HL-60/S4 (cell line): ENCODE results near the gene INVS.
"Not testable (repeated sequence)": the region's sequence is repeated elsewhere in the genome, so short reads cannot be mapped to it uniquely, and the experiment has no call there.

Source experiments
- in situ Hi-C: fragments of 300-500 bp; cut with MboI; formaldehyde crosslinking; loops from 2 replicates; pipeline ENCODE4 v1.14.3; 2022; ENCODE audit warnings: low sequenced_read_pairs

Gene INVS

GRCh38 chr9:100083448-100084127 lies 15.5 kb upstream of the INVS start:
- in situ Hi-C loops, result no loop called here

GRCh38 chr9:100084128-100084453 lies 15.0 kb upstream of the INVS start:
- in situ Hi-C loops, result no loop called here

DNA sequence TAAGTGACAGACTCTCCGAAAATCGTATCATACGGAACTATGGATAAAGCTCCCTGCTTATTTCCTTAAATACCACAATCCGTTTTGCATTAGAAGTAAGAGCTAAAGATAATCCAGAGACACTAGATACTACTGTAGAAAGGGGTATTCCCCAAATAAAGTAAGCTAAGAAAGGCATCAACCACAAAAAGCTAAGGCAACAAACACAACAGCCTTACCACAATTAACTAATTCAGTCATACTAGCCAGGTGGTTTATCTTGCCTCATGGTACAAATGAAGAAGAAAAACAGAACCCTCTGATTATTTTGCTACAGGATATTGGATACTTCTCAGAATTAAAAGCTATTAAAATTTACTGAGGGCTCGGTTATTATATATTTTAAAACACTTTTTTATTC lies 14.3 kb upstream of the INVS start:
- in situ Hi-C loops, result no loop called here

DNA sequence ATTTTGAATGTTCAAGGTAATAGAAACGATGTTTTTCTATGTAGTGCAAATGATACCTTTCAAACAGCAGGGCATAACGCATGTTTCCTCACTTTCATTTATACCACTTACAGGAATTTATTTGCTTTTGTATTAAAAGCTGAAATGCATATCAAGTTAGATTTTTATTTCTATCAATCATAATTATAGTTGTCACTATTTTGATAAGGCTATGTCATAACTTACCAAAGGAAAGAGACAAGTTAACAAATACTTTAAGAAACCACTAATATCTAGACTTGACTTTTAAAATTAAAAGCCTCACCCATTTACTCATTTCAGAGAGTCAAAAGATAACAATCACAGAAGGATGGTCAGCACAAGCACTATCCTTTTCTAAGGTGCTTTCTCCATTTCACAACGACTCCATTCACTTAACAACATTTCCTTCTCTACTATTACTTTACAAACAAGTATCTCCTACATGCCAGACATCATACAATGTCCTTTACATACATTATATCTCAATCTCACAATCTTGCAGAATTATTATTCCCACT lies 12.9 kb upstream of the INVS start:
- in situ Hi-C loops, result no loop called here

- in situ Hi-C loops, result no loop called here
These were observed 11.8 kb upstream of the INVS start for GRCh38 chr9:100087218-100087617.

DNA sequence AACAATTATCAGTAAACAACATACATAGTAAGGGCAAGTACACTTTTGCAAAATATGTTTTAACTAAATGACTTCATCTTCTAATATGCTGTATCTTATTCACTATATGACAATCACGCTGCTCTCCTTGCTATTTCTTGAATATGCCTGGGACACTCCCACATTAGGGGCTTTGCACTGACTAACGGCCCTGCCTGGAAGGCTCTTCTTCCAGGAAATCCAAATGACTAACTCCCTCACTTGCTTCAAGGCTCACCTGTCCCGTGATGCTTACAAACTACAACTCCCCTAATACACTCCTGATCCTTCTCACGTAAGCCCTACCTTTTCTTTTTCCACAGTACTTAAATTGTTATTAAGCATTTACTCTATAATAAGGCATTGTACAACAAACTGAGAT lies 10.8 kb upstream of the INVS start:
- in situ Hi-C loops, result no loop called here

- in situ Hi-C loops, result no loop called here
These were observed 8.2 kb upstream of the INVS start for GRCh38 chr9:100090880-100091279.

- in situ Hi-C loops, result no loop called here
These were observed 7.4 kb upstream of the INVS start for GRCh38 chr9:100091650-100092049.

GRCh38 chr9:100092066-100092465 lies 7.0 kb upstream of the INVS start:
- in situ Hi-C loops, result no loop called here

GRCh38 chr9:100094411-100094810 lies 4.6 kb upstream of the INVS start:
- in situ Hi-C loops, result not testable (repeated sequence)

DNA sequence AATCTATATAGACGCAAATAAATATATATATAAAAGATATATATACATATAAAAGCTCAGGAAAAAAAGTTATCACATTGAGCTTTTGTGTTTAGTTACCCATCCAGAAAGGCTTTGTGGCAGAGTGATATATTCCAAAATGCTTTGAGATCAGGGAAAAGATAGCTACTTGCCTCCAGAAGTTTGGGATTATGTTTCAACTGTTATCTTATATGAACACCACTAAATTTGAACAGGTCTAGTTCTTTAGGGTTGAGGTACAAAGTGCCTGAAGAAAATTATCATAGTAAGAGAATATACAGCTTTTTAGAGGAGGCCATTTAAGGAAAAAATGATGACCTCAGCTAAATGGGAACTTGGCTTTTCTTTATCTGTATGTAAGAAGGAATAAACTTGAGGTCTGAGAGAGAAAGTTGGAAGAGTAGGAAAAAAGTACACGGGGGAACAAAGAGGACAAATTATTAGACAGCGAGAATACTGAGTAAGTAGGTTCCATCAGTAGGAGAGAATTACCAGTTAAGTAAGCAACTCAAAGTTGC lies 2.6 kb upstream of the INVS start:
- in situ Hi-C loops, result no loop called here

GRCh38 chr9:100098046-100098886 lies 777 bp upstream of the INVS start:
- in situ Hi-C loops, result no loop called here

DNA sequence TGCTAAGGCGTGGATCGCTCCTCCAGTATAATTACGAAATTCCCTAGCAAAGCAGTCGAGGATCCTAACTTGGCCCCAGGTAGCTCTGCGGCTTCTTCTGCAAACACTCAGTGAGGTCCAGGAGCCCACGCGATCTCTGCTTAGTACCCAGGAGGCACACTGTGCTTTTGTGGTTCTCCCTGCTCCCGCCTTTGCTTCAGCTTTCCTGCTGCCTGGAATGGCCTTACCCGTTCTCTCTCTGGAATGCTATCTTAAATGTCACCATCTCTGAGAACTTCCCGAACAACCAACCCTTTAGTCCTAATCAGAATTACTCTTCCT lies 639 bp downstream of the INVS start:
- in situ Hi-C loops, result no loop called here

- in situ Hi-C loops, result no loop called here
These were observed 1.2 kb downstream of the INVS start for GRCh38 chr9:100100146-100100667.

GRCh38 chr9:100101608-100102007 lies 2.6 kb downstream of the INVS start:
- in situ Hi-C loops, result no loop called here

GRCh38 chr9:100104314-100104713 lies 5.3 kb downstream of the INVS start:
- in situ Hi-C loops, result no loop called here

DNA sequence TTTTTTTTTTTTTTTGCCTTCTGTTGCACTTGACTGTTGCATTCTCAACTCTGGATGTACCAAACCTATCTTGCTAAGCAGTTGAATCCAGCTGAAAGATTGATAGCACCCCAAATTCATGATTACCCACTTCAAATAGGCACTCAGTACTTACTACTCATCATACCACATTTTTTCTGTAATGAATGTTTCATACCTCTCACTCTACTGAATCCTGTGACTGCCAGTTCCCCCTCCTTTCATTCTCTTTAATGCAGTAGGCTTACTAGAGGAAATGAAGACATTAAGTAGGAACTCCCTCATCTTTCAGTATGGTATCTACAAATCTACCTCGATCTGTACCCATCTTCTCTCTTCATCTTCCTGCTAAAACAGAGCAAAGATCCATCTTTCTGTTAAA lies 6.8 kb downstream of the INVS start:
- in situ Hi-C loops, result no loop called here

GRCh38 chr9:100106616-100107015 lies 7.6 kb downstream of the INVS start:
- in situ Hi-C loops, result no loop called here

GRCh38 chr9:100108559-100108958 lies 9.5 kb downstream of the INVS start:
- in situ Hi-C loops, result no loop called here

DNA sequence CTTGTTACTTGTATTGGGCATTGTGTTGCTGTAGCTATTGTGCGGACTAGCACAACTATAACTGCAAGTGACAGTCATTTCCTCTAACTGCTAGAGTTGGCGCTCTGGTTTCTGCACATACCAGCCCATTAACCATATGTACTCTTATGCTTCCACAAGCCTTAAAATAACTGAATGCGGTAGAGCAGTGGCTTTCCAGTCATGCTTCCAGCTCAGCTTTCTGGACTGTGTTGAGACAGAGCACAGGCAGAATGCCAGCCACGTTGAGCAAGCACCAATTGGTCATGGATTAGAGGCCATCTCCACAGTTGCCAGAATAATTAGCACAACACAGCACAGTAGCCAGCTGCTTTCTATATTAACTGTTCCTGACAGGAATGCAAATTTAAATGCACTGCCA lies 12.2 kb downstream of the INVS start:
- in situ Hi-C loops, result no loop called here

DNA sequence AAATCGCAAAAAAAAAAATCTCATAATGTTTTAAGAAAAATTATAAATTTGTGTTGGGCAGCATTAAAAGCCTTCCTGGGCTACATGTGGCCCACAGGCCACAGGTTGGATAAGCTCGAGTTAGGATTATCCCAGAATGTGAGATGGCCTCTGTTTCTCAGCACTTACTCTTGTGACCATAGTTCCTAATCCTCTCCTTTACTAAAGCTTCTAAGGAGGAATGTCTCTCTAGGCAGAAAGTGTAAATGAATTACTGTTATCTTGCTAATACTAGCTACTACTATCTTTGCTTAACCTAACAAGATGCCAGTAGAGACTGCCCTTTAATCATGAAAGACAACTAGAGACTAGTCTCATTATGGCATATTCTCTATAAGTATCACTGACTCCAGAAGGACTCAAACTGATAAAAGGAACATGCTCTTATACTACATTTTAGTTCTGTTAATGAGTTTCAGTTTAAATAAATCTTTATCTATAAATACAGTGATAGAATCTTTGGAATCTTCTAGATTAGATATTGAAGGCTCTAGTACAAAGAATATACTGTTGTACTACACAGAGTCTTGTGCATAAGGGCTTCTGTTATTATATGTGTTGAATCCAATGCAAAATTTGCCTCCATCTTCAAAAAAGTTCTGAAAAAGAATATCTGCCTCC lies 13.8 kb downstream of the INVS start:
- in situ Hi-C loops, result no loop called here
